ENCODE results near the gene NOC4L.
"Not testable (repeated sequence)": the region's sequence is repeated elsewhere in the genome, so short reads cannot be mapped to it uniquely, and the experiment has no call there.

NOC4L gene

GRCh38 chr12:132124766-132125425, 19.4 kb upstream of the NOC4L start:
- no peak for DNase-seq

- no peak for DNase-seq
Measured at GRCh38 chr12:132125736-132126135, 18.5 kb upstream of the NOC4L start.

- no peak for DNase-seq
Measured at GRCh38 chr12:132127041-132127440, 17.2 kb upstream of the NOC4L start.

GRCh38 chr12:132129007-132129406, 15.2 kb upstream of the NOC4L start:
- DNase-seq: no peak

GRCh38 chr12:132130690-132131089, 13.6 kb upstream of the NOC4L start:
- DNase-seq: no peak

- no peak for DNase-seq
Measured at GRCh38 chr12:132131229-132131628, 13.0 kb upstream of the NOC4L start.

- DNase-seq: no peak
Measured at GRCh38 chr12:132131952-132132351, 12.3 kb upstream of the NOC4L start.

- DNase-seq: no peak
Measured at GRCh38 chr12:132132609-132133430, 11.4 kb upstream of the NOC4L start.

- no peak for DNase-seq
Measured at GRCh38 chr12:132133952-132134652, 10.2 kb upstream of the NOC4L start.

- DNase-seq: not testable (repeated sequence)
Measured at GRCh38 chr12:132134653-132135183, 9.5 kb upstream of the NOC4L start.

- DNase-seq: not testable (repeated sequence)
Measured at GRCh38 chr12:132136226-132136625, 8.0 kb upstream of the NOC4L start.

GRCh38 chr12:132137483-132138125, 6.7 kb upstream of the NOC4L start:
- no peak for DNase-seq

GRCh38 chr12:132138941-132139871, 5.1 kb upstream of the NOC4L start:
- no peak for DNase-seq

GRCh38 chr12:132139912-132140311, 4.3 kb upstream of the NOC4L start:
- DNase-seq: no peak

- DNase-seq: no peak
Measured at GRCh38 chr12:132140501-132140900, 3.8 kb upstream of the NOC4L start.

GRCh38 chr12:132140918-132141841, 3.1 kb upstream of the NOC4L start:
- no peak for DNase-seq

- no peak for DNase-seq
Measured at GRCh38 chr12:132141976-132142678, 2.1 kb upstream of the NOC4L start.

GRCh38 chr12:132142679-132143335, 1.4 kb upstream of the NOC4L start:
- no peak for DNase-seq
